H9 (cell line): Measurements from ENCODE around the gene FBXL15. TPM values are rescaled to one million over a fixed set of nuclear protein-coding genes. Genes with fewer than 3 reads are reported as not detected.

Source experiments
- DNase-seq: peaks from one replicate; pipeline ENCODE4 v3.0.0-alpha.2; 2017
- H2AFZ ChIP-seq: one replicate; pipeline ENCODE4 v1.6.1; 2013; ENCODE audit warnings: mild to moderate bottlenecking, low read length, control low read depth, moderate library complexity
- H2AK5ac ChIP-seq: 2 replicates; pipeline ENCODE4 v1.6.1; 2013; ENCODE audit warnings: low read length, control low read depth, mixed read lengths; ENCODE audit not compliant: insufficient read length
- H2BK120ac ChIP-seq: one replicate; pipeline ENCODE4 v1.6.1; 2013; ENCODE audit warnings: low read depth, mild to moderate bottlenecking, low read length, control low read depth, inconsistent platforms; ENCODE audit not compliant: poor library complexity, severe bottlenecking
- H2BK12ac ChIP-seq: 2 replicates; pipeline ENCODE4 v1.6.1; 2013; ENCODE audit warnings: low read length, control low read depth, mixed read lengths, low read depth; ENCODE audit not compliant: insufficient read length
- H2BK15ac ChIP-seq: 2 replicates; pipeline ENCODE4 v1.6.1; 2013; ENCODE audit warnings: low read depth, low read length, control low read depth
- H2BK20ac ChIP-seq: one replicate; pipeline ENCODE4 v1.6.1; 2013; ENCODE audit warnings: low read depth, mild to moderate bottlenecking, low read length, control low read depth, inconsistent platforms; ENCODE audit not compliant: poor library complexity, severe bottlenecking
- H2BK5ac ChIP-seq: 2 replicates; pipeline ENCODE4 v1.6.1; 2013; ENCODE audit warnings: low read length, control low read depth, mixed read lengths; ENCODE audit not compliant: insufficient read length
- H3K14ac ChIP-seq: 2 replicates; pipeline ENCODE4 v1.6.1; 2013; ENCODE audit warnings: low read length, control low read depth; ENCODE audit not compliant: insufficient read depth
- H3K18ac ChIP-seq: 2 replicates; pipeline ENCODE4 v1.6.1; 2013; ENCODE audit warnings: low read depth, mild to moderate bottlenecking, mixed read lengths, low read length, control low read depth; ENCODE audit not compliant: insufficient read length
- H3K23ac ChIP-seq: 2 replicates; pipeline ENCODE4 v1.6.1; 2013; ENCODE audit warnings: low read length, control low read depth, mixed read lengths, low read depth; ENCODE audit not compliant: insufficient read length
- H3K23me2 ChIP-seq: 2 replicates; pipeline ENCODE4 v1.6.1; 2013; ENCODE audit warnings: low read depth, mild to moderate bottlenecking, mixed read lengths, low read length, control low read depth; ENCODE audit not compliant: insufficient read length, poor library complexity, severe bottlenecking
- H3K27ac ChIP-seq: 2 replicates; pipeline ENCODE4 v1.5.1; 2013; ENCODE audit warnings: low read length, control low read depth, mixed read lengths, low read depth; ENCODE audit not compliant: insufficient read length
- H3K27me3 ChIP-seq: 2 replicates; pipeline ENCODE4 v1.6.1; 2013; ENCODE audit warnings: low read length, control low read depth, inconsistent platforms; ENCODE audit not compliant: insufficient read depth
- H3K4ac ChIP-seq: 2 replicates; pipeline ENCODE4 v1.6.1; 2013; ENCODE audit warnings: low read depth, mild to moderate bottlenecking, control low read depth, inconsistent platforms, low read length, moderate library complexity
- H3K4me1 ChIP-seq: 2 replicates; pipeline ENCODE4 v1.6.1; 2013; ENCODE audit warnings: low read length, control low read depth, inconsistent platforms; ENCODE audit not compliant: insufficient read depth
- H3K4me2 ChIP-seq: 2 replicates; pipeline ENCODE4 v1.6.1; 2013; ENCODE audit warnings: low read length, control low read depth, mixed read lengths; ENCODE audit not compliant: insufficient read length, insufficient read depth
- H3K56ac ChIP-seq: 2 replicates; pipeline ENCODE4 v1.6.1; 2013; ENCODE audit warnings: low read depth, mild to moderate bottlenecking, mixed read lengths, low read length, control low read depth; ENCODE audit not compliant: insufficient read length
- H3K79me1 ChIP-seq: 2 replicates; pipeline ENCODE4 v1.6.1; 2013; ENCODE audit warnings: low read depth, mild to moderate bottlenecking, moderate library complexity, low read length, control low read depth, inconsistent platforms; ENCODE audit not compliant: insufficient read depth, poor library complexity, severe bottlenecking
- H3K79me2 ChIP-seq: 2 replicates; pipeline ENCODE4 v1.6.1; 2013; ENCODE audit warnings: low read length, control low read depth, inconsistent platforms; ENCODE audit not compliant: insufficient read depth
- H3K9ac ChIP-seq: 2 replicates; pipeline ENCODE4 v1.6.1; 2013; ENCODE audit warnings: low read length, control low read depth, mixed read lengths; ENCODE audit not compliant: insufficient read length; ENCODE audit errors: extremely low read depth
- H3K9me3 ChIP-seq: one replicate; pipeline ENCODE4 v1.6.1; 2013; ENCODE audit warnings: low read depth, low read length, inconsistent platforms; ENCODE audit not compliant: control insufficient read depth
- H3T11ph ChIP-seq: one replicate; pipeline ENCODE4 v1.6.1; 2013; ENCODE audit warnings: mild to moderate bottlenecking, low read length, control low read depth, inconsistent platforms
- H4K20me1 ChIP-seq: one replicate; pipeline ENCODE4 v1.6.1; 2013; ENCODE audit not compliant: control insufficient read depth, insufficient read length, insufficient read depth
- H4K5ac ChIP-seq: 2 replicates; pipeline ENCODE4 v1.6.1; 2013; ENCODE audit warnings: low read depth, mild to moderate bottlenecking, mixed read lengths, low read length, control low read depth; ENCODE audit not compliant: insufficient read length
- H4K8ac ChIP-seq: replicated peaks from 2 replicates; pipeline ENCODE4 v1.6.1; 2013; ENCODE audit warnings: low read length, control low read depth, mixed read lengths, low read depth; ENCODE audit not compliant: insufficient read length
- H4K91ac ChIP-seq: 2 replicates; pipeline ENCODE4 v1.6.1; 2013; ENCODE audit warnings: low read depth, mild to moderate bottlenecking, moderate library complexity, mixed read lengths, low read length, control low read depth; ENCODE audit not compliant: insufficient read length
- H3K27ac Mint-ChIP-seq, 3 experiments: 2 replicates in 2 of 3; 3 replicates in 1 of 3; pipeline ENCODE4 v1.8.0; 2020 to 2021; ENCODE audit warnings: mixed read lengths in 3 of 3, mild to moderate bottlenecking in 1 of 3, moderate library complexity in 1 of 3
- H3K27me3 Mint-ChIP-seq: 2 replicates; pipeline ENCODE4 v1.8.0; 2021; ENCODE audit warnings: low read depth, mild to moderate bottlenecking, moderate library complexity, mixed read lengths
- H3K36me3 Mint-ChIP-seq, 3 experiments: 2 replicates in 2 of 3; 3 replicates in 1 of 3; pipeline ENCODE4 v1.8.0; 2020 to 2021; ENCODE audit warnings: low read depth in 3 of 3, mixed read lengths in 3 of 3; ENCODE audit not compliant: insufficient read depth in 1 of 3
- H3K4me1 Mint-ChIP-seq, 2 experiments: 2 replicates each; pipeline ENCODE4 v1.8.0; 2020; ENCODE audit warnings: mixed read lengths in 2 of 2
- H3K4me3 Mint-ChIP-seq, 2 experiments: 2 replicates in 1 of 2; 3 replicates in 1 of 2; pipeline ENCODE4 v1.8.0; 2020 to 2021; ENCODE audit warnings: mild to moderate bottlenecking in 2 of 2, mixed read lengths in 2 of 2, moderate library complexity in 1 of 2
- H3K9me3 Mint-ChIP-seq, 2 experiments: 2 replicates in 1 of 2; 3 replicates in 1 of 2; pipeline ENCODE4 v1.8.0; 2020; ENCODE audit warnings: mild to moderate bottlenecking in 2 of 2, mixed read lengths in 2 of 2, moderate library complexity in 1 of 2
- WGBS: extraction: QIAGEN DNeasy Blood & Tissue Kit; methylation state at CpG from one replicate; pipeline ENCODE4 v1.1.7; 2013; ENCODE audit warnings: missing lambda C conversion rate, low lambda C conversion rate, mixed read lengths; ENCODE audit not compliant: insufficient read length; ENCODE audit errors: extremely low coverage; 5-methylcytosine and 5-hydroxymethylcytosine counted together
- total RNA-seq: library from RNA; stranded (reverse); gene quantifications from 2 replicates; pipeline ENCODE4 v1.2.1, GENCODE V29; 2021
- TF ChIP-seq, protein P1 (sequence below): fragments of 200-600 bp; sonication (generic); conservative IDR thresholded peaks from 3 replicates; pipeline ENCODE4 v1.8.0; 2021; ENCODE audit warnings: antibody characterized with exemption, mild to moderate bottlenecking

FBXL15 gene
- total RNA-seq, 1 experiment from 2014 or later: 9.1 TPM

DNA sequence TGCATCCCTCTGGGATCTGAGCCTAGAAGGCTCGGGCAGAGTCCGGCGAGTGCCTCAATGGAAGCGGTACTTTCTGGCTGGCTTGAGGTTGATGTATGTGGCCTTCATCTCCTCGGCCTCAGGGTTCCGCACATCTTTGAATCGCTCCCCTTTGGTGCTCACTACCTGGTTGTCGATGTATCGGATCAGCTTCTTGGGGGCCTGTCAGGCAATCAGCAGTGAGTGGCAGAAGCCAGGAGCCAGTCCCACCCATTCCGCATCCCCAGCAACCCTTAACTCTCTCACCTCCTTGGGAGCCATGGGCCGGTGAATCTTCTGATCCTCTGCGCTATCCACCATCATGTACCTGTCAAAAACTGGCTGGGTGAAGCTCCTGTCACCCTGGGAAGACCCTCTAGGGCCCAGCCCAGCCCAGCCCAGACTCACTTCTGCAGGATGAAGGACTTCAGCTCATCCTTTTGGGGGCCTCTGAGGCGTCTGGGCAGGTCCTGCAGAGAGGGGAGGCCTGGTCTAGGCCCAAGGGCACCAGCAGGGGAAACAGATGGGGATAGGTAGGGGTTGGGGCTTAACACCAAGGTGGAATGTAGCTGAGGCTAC lies 2.8 kb downstream of the FBXL15 start:
- peaks cover 31% of the 10 kb centered on the region for H3K23me2 ChIP-seq
- no peak overlapping the region for H3K56ac ChIP-seq
- H2AFZ ChIP-seq: no peak overlapping the region
- H3K14ac ChIP-seq: no peak overlapping the region
- no peaks in the 10 kb centered on the region for H3K79me1 ChIP-seq
- Mint-ChIP-seq H3K27me3 (peaks cover 11% of the 10 kb centered on the region), H3K4me3 (peak overlapping the region in 1 of 2 experiments; percentile 54; a peak in 2 of 5 replicates), H3K27ac (no peak overlapping the region), H3K9me3 (no peaks in the 10 kb centered on the region), H3K4me1 (peaks cover 10 to 17% of the 10 kb centered on the region in 2 experiments), H3K36me3 (peaks cover 6 to 17% (median 16%) of the 10 kb centered on the region in 3 experiments; a peak in 5 of 7 replicates)
- WGBS: no CpG with 5 or more reads among the region's 13 CpGs
- no peak for DNase-seq
- H3K27ac ChIP-seq: no peak overlapping the region
- no peaks in the 10 kb centered on the region for H3K79me2 ChIP-seq
- H3K4me1 ChIP-seq: no peaks in the 10 kb centered on the region; the same call in 1 of the 2 replicates
- H2BK5ac ChIP-seq: no peak overlapping the region
- H3K4me2 ChIP-seq: no peak overlapping the region
- no peaks in the 10 kb centered on the region for H4K20me1 ChIP-seq
- H3K4ac ChIP-seq: no peak overlapping the region
- no peak overlapping the region for H2BK15ac ChIP-seq
- no peak overlapping the region for H2AK5ac ChIP-seq
- H3K9me3 ChIP-seq: no peaks in the 10 kb centered on the region
- H2BK120ac ChIP-seq: no peak overlapping the region
- H3T11ph ChIP-seq: no peak overlapping the region
- no peak overlapping the region for H3K9ac ChIP-seq
- no peak overlapping the region for H4K5ac ChIP-seq
- H4K91ac ChIP-seq: no peak overlapping the region
- H3K23ac ChIP-seq: no peak overlapping the region
- H4K8ac ChIP-seq: no peak overlapping the region
- no peak overlapping the region for H2BK12ac ChIP-seq
- no peaks in the 10 kb centered on the region for H3K27me3 ChIP-seq
- H3K18ac ChIP-seq: no peak overlapping the region
- TF ChIP-seq, protein P1, sequence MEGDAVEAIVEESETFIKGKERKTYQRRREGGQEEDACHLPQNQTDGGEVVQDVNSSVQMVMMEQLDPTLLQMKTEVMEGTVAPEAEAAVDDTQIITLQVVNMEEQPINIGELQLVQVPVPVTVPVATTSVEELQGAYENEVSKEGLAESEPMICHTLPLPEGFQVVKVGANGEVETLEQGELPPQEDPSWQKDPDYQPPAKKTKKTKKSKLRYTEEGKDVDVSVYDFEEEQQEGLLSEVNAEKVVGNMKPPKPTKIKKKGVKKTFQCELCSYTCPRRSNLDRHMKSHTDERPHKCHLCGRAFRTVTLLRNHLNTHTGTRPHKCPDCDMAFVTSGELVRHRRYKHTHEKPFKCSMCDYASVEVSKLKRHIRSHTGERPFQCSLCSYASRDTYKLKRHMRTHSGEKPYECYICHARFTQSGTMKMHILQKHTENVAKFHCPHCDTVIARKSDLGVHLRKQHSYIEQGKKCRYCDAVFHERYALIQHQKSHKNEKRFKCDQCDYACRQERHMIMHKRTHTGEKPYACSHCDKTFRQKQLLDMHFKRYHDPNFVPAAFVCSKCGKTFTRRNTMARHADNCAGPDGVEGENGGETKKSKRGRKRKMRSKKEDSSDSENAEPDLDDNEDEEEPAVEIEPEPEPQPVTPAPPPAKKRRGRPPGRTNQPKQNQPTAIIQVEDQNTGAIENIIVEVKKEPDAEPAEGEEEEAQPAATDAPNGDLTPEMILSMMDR: no peak
- H2BK20ac ChIP-seq: no peak overlapping the region
